Measurements from ENCODE around the gene GYPE.
"Not testable (repeated sequence)": the region's sequence is repeated elsewhere in the genome, so short reads cannot be mapped to it uniquely, and the experiment has no call there.

Gene GYPE

DNA sequence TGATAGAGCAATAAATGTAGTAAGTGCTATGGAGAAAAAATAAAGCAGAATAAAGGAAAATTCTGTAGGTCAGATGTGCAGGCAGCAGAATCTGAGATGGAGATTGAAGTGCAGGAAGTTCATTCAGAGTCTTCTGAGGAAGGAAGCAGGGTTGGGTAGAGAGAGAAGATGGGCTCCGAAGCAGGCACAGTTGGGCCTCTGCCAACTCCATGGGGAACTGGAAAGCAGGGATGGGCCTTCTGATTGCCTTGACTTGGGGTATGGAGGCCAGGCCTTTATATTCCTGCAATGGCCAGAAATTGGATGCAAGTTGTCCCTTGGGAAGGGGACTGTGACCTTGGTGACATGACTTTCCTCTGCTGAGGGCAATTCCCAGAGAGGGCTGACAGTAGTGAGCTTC, 42.6 kb downstream of the GYPE start:
- not testable (repeated sequence) for DNase-seq

- DNase-seq, result no peak
These were observed 46.9 kb downstream of the GYPE start for GRCh38 chr4:143858456-143858855.

DNA sequence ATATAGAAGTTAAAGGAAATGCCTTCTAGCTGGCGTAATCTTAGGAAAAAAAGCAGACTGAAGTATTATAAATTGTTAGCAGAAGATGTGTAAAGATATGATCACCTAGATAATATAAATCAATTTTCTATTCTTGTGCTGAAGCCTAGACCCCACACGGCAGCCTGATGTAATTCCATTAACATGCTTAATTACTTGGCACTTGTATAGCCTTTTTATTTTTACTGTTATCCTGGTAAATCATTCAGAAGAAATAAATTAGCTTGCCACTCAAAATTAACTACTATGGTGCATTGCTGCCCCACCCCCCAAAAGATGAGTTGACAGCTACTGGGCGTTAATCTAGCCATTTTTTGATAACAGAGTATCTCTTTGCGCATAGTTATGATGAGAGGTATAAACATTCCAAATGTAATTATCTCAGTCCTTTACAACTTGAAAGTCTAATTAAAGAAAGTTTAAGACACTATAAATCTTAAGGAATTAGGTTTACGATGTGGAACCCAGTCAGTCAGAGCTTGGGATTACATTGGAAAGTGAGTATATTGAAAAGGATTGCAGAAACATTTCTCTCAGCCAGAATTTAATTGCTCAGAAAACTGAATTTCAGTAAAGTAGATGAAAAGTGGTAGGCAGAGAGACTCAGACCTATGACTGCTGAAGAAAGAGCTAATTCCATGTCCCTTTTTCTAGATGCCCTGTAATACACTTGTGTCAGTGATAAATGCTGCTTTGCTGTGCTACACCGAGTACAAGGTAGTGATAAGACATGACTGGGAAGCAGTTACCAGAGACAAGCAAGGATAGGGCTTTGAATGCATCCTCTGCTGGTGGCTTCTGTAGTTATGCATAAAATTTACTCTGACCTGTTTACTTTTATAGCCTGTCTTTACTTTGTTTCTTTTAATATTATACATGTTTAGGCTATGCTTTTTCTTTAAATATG, 47.7 kb downstream of the GYPE start:
- DNase-seq, result not testable (repeated sequence)

- DNase-seq, result not testable (repeated sequence)
These were observed 49.3 kb downstream of the GYPE start for GRCh38 chr4:143856017-143856557.

DNA sequence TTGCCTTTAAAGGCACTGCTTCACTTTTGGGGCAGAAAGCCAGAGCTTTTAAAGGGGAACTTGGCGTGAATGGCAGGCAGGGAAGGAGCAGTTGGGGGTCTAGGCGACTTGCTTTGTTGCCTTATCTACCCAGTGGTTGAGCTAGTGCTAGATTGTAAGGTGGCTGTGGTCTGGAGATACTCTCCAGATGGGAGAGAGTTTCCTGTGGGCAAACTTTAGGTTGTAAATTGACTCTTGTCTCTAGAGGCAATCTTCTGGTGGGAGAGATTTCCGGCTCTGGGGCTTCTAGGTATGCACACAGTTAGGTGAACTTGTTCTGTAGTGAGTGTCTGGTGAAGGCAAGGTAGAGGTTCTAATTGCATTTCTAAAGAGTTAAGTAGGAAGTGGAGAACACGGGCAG, 50.7 kb downstream of the GYPE start:
- not testable (repeated sequence) for DNase-seq

- DNase-seq, result not testable (repeated sequence)
These were observed 56.1 kb downstream of the GYPE start for GRCh38 chr4:143849296-143849695.

DNA sequence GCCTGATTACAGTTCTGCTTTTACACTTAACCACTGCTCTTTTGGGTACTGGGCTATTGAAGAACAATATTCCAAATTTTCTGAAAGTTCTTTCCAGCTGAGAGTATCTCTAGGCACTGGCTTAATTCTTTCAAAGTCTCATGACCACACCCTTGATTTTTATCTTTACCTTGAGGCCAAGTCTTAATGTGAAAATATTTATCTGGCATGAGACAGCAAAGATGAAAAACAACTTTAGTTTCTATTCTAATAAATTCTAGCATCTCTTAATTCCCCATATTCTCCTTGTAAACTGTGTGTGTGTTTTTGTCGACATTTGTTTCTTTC, 61.9 kb downstream of the GYPE start:
- DNase-seq, result not testable (repeated sequence)

DNA sequence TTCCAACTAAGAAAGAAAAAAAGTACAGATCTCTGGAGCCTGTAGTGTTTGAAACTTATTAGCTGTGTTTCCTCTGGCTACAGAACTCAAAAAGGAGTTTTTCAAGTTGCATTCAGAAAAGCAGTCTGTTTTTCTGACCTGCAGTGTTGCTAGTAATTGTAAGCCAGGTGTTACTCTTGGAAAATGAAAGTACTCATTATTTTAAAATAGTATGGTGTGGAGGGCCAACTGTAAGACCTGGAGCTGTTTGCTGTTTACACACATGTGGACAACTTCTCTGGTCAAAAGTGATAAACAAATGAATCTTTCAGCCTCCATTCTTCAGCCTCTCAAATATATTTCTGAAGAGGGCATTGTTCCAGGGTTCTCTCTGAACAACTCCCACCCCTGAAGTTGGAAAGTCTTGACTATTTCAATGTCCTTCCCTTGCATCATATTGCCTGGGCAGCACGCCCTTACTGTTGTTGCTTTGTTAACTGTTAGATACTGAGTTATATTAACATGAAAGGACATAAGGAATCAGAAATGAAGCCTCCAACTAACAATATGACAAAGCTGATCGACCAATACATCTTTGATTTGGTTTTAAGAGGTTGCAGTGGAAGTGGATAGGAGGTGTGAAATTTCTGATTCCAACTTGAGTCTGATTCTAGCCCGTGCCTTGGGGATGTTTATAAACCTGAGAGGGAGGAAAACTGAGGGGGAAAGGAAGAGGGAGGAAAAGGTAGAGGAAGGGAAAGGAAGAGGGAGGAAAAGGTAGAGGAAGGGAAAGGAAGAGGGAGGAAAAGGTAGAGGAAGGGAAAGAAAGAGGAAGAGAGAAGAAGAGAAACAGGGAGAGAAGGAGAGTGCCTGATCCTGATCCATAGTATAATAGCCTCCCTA, 62.5 kb downstream of the GYPE start:
- not testable (repeated sequence) for DNase-seq

GRCh38 chr4:143839413-143839812, 65.9 kb downstream of the GYPE start:
- not testable (repeated sequence) for DNase-seq

DNA sequence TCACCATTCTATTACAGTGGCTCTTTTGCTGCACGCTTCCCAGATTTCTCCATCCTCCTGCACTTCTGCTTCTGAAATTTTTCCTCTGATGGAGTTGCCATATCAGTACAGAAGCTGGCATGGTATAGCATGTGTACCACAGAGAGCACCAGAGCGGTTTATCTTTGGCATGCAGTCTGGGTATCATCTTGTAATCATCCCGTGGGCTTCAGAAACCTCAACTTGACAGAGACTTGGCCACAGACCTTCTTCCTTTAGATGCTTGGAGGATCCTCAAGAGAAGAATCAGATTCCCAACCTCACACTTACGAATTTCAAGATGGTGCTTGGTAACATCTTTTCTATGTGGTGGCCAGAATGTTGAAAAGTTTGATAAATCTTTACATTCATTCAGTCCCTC, 71.2 kb downstream of the GYPE start:
- not testable (repeated sequence) for DNase-seq

DNA sequence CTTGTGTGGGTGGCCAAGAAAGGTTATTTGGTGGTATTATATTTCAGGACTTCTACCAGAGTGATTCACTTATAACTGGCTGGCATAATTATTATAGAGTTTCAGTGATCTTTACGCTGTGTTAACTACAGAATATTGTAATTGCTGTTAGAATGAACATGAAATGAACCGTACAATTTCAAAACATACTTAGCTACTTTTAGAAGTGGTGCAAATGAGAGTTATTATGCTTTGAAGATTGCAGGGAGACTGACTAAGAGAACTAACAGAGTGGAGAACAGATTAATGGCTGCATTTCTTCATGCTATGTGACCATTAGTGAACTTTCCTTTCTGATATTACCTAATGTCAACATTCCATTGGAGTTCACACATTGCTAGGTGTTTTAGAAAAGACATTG, 71.7 kb downstream of the GYPE start:
- not testable (repeated sequence) for DNase-seq

DNA sequence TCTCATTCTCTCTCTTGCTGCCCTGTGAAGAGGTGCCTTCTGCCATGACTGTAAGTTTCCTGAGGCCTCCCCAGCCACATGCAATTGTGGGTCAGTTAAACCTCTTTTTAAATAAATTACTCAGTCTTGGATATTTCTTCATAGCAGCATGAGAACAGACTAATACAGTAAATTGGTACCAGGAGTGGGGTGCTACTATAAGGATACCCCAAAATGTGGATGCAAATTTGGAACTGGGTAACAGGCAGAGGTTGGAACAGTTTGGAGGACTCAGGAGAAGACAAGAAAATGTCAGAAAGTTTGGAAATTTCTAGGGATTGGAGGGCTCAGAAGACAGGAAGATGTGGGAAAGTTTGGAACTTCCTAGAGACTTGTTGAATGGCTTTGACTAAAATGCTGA, 74.8 kb downstream of the GYPE start:
- DNase-seq, result not testable (repeated sequence)

GRCh38 chr4:143829239-143829620, 76.1 kb downstream of the GYPE start:
- DNase-seq, result not testable (repeated sequence)
